GM12801 (cell line): ENCODE results near the gene KIF18A.

Source experiments
- TF ChIP-seq, protein P1 (sequence below): IDR thresholded peaks from one replicate; pipeline ENCODE4 v1.5.1; 2011; ENCODE audit warnings: control low read depth; ENCODE audit not compliant: insufficient read length; ENCODE audit errors: extremely low read depth

The KIF18A gene

DNA sequence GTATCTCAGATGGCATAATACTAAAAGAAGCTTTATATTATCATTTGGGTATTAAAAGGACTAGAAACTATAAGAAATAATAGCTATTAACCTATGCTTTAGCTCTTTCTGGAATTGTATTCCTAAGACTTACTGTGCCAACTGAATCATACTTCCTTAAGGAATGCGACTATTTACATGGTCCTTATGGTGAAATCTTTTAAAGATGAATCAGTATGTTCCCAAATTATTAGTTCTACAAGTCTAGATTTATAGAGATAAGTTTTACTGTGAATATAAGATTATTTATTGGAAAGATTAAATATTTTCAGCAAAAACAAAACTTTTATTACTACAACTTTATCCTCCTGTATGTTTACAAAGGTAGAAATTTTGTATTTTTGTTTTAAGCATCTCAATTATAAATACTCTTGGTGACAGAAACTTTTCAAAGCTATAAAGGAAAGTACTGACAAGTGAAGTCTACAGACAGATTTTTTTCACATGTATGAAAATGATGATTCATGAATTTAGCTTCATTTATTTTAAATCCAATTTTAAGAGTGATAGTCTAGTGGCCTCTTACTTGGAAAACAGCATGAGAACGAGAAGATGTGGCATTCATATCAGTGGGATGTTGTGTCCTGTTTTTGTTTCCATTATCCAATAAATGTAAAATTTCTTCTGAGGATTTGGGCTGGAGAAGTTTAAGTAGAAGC, 17.8 kb downstream of the KIF18A start:
- TF ChIP-seq, protein P1, sequence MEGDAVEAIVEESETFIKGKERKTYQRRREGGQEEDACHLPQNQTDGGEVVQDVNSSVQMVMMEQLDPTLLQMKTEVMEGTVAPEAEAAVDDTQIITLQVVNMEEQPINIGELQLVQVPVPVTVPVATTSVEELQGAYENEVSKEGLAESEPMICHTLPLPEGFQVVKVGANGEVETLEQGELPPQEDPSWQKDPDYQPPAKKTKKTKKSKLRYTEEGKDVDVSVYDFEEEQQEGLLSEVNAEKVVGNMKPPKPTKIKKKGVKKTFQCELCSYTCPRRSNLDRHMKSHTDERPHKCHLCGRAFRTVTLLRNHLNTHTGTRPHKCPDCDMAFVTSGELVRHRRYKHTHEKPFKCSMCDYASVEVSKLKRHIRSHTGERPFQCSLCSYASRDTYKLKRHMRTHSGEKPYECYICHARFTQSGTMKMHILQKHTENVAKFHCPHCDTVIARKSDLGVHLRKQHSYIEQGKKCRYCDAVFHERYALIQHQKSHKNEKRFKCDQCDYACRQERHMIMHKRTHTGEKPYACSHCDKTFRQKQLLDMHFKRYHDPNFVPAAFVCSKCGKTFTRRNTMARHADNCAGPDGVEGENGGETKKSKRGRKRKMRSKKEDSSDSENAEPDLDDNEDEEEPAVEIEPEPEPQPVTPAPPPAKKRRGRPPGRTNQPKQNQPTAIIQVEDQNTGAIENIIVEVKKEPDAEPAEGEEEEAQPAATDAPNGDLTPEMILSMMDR: no peak

DNA sequence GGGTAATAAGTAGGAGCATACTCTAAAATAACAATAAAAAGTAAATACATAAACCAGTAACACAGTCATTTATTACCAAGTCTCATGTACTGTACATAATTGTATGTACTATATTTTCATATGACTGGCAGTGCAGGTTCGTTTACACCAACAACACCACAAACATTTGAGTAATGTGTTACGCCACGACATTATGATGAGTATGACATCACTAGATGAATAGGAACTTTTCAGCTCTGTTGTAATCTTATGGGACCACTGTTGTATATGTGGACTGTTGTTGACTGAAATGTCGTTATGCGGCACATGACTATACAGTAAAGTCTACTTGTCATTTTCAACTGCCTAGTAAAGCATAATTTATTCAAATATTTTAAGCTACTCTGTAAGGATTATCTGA, 18.6 kb downstream of the KIF18A start:
- TF ChIP-seq, protein P1: no peak

DNA sequence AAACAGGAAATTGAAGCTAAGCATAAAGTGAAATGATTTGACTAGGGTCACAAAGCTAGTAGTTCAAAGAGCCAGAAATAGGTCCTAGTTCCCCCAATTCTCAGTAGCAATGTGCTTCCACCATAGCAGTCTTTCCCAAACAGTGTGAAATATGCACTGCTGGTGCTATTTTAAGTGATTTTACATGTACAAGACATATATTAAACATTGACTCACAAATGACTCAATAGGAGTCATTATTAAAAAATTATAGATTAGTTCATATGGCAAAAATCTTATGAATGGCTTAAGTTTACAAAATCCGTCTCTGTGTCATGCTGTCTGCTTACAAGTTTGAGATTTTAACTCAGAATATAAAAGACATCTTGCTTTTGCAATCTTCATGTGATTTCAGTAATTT, 21.4 kb downstream of the KIF18A start:
- TF ChIP-seq, protein P1: no peak

DNA sequence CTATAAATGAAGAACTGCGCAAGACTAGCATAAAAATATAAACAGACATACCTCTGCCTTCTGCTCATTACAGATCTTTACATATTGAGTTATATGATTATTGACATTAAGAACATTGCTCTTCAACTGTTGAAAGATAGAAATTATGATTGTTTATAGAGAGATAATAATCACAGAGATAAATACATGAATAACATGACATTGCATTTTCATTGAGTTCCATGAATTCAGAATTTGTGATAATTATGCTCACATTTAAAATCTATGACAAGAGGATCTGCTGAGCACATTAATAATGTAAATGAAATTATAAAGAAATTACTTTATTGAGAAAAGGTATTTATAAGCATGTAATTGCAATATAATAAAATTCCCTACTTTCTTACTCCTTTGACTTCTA, 24.8 kb downstream of the KIF18A start:
- TF ChIP-seq, protein P1: no peak

DNA sequence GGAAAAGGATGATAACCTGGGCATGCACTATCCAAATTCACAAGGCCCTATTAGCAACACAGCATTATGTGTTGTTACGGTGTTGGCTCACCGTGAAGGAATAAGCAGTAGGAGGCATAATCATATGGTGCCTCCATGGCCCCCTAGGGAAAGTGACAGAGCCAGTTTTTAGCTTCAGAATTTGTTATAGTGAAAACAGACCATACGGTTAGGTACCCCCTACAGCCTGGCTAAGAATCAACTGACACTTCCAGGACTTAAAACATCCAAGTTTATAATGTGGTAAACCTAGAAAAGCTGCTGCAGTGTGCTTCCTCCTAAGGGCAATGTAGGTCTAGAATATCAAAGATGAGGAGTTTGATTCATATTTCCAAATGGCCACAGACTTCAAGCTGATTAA, 30.4 kb downstream of the KIF18A start:
- TF ChIP-seq, protein P1: no peak

DNA sequence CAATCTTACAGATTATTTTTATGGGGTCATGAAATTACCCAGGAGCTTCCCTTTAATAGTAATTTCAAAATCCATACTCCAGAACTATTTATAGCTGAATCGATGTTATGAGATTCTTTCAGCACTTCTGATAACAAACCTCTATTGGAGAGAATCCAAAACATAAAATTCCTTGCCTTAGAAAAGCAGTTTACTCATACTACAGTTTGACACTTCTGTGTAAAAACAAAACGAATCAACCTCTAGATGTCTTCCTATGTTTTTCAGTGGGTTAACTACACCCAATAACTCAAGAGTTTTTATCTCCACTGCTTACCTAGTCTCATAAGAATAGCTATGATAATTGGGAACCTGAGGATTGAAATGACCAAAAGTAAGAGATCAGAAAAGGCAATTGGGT, 35.6 kb downstream of the KIF18A start:
- TF ChIP-seq, protein P1: no peak

DNA sequence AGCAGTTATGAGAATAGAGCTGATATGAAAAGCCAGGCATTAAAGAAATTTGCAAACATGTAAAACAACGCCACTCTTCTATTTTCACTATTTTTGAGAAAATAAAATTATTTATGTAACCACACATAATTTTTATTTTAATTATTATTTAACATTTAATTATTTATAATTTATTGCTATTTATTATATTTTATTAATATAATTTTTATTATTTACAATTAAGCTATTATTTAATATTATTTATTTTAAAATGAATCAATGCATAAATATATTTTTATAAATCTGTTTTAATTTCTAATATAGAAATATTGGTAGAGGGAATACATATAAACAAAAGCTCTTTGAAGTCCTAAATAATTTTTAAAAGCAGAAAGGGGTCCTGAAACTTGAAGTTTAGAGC, 36.7 kb downstream of the KIF18A start:
- TF ChIP-seq, protein P1: no peak
